NCI-H1694 treated with DMSO at 0.1 percent for 48 hours (cell line): ENCODE measurements around the gene HDGFL2.
"Not testable (repeated sequence)": the region's sequence is repeated elsewhere in the genome, so short reads cannot be mapped to it uniquely, and the experiment has no call there.

ENCODE experiments used
- DNase-seq: peaks from one replicate; lab custom pipeline; 2025; lab: John Stamatoyannopoulos, UW

HDGFL2 gene

DNA sequence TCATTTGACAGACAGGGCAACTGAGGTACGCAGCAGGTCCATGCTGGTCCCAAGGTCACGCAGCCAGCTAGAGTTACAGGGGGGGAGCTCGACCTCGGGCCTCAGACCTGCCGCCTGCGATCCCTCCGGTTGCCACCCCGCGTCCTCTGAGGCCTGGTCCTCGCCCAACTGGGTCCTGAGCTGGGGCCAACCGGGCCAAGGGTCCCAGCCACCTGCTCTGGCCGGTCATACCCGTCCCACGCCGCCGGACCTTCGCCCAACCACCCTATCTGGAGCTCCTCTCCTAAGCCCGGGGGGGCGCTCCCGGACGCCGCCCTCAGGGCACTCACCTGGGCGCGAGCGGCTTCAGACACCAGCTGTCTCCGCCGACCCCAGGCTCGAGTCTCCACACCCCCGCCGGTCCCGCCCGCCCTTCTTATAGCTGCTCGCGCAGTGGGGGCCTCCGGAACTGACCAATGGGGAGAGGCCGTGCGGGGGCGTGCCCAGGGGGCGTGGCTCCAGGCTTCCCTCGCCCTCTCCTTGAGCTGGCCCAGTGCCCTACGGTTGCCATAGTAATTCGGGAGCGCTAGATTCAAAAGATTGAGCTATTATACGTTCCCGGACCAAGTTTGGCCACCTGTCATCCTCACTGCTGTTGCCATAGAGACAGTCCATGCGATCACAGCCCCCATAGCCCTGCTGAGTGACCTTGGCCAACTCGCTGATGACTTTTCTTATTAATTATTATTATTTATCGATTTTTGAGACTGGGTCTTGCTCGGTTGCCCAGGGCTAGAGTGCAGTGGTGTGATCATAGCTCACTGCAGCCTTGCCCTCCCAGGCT is 63.0 kb downstream of the HDGFL2 start, which contains the start of gene PLIN5:
Gene PLIN5, minus strand, starts transcription at position 389 of the 823 bp plus-strand sequence. CDS start 1,150 bp downstream, outside the sequence.
- DNase-seq = peak; percentile 39

DNA sequence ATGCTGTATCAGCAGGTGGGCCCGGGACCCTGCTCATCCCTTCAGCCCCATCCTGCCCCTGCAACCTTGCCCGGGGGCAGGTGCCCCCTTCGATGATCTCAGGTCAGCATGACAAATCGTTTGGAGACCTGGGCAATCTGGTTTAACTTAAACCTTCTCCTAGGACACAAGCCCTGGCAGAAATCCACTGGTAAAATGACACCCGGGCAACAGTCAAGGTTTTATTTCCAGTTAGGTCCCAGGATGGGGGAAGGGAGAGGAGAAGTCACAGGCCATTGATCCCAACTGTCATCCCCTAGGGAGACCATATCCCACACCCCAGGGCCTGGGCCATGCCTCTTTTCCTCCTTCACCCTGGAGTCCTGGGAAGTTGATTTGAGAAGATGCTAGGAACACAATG is 64.7 kb downstream of the HDGFL2 start:
- no peak for DNase-seq

DNA sequence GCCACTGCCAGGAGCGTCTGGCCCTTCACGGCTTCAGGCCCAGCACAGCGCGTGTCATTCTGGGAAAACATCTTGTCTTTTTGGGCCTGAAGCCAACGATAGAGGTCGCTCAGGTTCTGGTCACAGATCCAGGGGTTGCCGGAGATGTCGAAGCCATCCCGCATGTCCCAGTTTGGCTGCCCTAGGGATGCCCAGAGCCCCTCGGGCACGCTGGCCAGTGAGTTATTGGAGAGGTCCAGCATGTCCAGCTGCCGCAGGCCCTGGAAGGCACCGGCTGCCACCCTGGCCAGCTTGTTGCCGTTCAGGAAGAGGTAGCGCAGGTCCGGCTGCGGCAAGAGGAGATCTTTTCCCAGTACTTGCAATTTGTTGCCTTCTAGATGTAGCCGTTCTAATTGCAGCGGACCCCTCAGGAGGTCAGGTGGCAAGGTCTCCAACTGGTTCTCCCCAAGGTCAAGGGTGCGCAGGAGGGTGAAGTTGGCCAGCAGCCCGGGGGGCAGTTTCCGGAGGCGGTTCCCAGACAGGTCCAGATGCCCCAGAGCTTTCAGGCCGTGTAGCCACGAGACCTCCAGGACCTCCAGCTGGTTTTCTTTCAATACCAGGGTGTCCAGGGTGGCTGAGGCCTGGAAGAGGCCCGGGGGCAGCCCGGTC is 66.0 kb downstream of the HDGFL2 start:
- no peak for DNase-seq

DNA sequence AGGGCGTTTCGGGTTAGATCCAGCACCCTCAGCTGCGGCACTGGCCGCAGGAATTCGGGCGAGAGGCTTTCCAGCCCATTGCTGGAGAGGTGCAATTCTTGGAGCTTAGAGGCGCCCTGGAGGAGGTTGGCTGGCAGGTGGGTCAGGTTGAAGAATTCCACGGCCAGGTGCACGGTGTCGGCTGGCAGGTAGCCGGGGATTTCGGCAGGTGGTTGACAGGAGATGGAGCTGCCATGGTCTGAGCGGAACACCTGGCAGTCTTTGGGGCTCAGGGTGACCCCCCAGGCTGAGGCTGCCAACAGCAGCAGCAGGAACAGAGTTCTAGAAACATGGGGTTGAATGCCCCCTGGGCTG is 66.5 kb downstream of the HDGFL2 start:
- DNase-seq = no peak

DNA sequence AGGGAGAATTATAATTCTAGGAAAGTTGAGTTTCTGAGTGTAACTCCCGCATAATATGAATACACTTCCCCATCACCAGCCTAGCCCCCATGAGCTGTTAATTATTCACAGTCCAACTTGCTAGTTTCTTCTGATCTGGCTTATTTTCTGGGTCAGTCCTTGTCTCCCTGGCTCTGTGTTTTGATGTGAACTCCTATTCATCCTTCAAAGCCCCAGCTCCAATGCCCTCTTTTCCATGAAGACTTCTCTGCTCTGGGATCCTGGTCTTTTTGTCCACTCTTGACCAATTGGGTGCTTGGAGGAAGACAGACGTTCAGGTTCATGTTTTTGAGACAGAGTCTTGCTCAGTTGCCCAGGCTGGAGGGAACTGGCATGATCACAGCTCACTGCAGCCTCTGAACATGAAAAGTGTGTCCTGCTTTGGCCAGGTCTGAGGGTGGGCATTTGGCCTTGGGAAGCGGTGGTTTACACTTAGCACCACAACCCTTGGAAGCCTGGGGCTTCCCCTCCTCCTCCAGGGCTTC is 67.1 kb downstream of the HDGFL2 start:
- no peak for DNase-seq

DNA sequence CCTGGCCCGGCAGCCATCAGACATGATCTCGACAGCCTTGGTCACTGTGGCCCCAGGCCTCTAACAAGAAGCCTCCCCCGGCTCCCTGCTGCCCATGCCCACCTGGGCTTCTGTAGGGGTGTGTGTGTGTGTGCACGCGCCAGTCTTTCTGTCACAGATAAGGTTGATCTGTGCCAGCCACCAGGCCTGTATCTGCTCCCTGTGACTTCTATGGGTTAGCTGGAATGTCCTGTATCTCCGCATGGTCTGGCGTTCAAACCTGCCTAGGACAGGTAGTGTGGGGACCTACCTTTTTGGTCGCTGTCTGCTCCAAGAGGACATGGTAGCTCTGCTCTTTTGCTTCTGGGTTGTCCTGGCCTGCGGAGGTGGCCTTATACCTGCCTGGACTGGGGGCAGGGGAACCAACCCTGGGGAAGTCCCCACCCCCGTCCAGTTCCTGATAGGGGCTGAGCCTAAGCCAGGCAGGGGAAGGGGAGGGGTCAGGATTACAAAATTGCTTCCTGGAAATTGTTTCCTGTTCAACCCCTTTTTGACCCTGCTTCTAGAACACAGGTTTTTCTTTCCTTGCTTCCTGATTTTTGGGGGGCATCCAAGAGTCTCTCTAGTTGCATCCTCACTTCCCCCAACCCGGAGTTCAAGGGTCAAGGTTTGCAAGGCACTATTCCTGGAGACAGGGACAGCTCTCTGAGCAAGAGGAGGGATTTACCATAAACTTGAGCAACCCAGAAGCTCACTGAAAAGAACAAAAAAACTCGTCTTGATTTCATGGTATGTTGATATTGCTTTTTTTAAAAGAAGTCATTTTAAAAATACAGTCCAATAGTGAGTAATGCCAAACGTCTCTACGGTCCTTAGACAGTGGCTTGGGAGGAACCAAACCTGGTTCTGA is 67.8 kb downstream of the HDGFL2 start, which contains the start of gene LRG1:
Gene LRG1, minus strand, starts transcription at position 344 of the 889 bp plus-strand sequence. Its CDS starts 23 bp downstream, at position 321.
- DNase-seq = no peak

DNA sequence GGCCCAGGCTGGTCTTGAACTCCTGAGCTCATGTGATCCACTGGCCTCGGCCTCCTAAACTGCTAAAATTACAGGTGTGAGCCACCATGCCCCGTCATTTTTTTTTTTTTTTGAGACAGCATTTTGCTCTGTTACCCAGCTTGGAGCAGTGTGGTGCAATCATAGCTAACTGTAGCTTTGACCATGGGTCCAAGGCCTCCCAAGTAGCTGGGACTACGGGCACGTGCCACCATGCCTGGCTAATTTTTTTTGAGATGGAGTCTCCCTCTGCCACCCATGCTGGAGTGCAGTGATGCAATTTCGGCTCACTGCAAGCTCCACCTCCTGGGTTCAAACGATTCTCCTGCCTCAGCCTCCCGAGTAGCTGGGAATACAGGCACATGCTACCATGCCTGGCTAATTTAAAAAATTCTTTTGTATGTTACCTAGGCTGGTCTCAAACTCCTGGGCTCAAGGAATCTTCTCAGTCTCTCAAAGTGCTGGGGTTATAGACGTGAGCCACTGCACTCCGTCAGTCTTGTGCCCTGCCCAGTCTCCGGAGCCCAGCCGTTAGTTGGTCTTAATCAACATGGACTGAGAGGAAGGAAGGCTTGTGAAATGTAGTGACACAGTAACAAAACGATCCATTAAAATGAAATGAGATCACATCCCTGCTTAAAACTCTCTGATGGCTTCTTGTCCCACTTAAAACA is 69.2 kb downstream of the HDGFL2 start:
- no peak for DNase-seq

DNA sequence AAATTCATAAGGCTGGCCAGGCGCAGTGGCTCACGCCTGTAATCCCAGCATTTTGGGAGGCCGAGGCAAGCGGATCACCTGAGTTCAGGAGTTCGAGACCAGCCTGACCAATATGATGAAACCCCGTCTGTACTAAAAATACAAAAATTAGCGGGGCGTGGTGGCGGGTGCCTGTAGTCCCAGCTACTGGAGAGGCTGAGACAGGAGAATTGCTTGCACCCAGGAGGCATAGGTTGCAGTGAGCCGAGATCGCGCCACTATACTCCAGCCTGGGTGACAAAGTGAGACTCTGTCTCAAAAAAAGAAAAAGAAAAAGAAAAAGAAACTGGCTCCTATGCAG is 69.7 kb downstream of the HDGFL2 start:
- not testable (repeated sequence) for DNase-seq

DNA sequence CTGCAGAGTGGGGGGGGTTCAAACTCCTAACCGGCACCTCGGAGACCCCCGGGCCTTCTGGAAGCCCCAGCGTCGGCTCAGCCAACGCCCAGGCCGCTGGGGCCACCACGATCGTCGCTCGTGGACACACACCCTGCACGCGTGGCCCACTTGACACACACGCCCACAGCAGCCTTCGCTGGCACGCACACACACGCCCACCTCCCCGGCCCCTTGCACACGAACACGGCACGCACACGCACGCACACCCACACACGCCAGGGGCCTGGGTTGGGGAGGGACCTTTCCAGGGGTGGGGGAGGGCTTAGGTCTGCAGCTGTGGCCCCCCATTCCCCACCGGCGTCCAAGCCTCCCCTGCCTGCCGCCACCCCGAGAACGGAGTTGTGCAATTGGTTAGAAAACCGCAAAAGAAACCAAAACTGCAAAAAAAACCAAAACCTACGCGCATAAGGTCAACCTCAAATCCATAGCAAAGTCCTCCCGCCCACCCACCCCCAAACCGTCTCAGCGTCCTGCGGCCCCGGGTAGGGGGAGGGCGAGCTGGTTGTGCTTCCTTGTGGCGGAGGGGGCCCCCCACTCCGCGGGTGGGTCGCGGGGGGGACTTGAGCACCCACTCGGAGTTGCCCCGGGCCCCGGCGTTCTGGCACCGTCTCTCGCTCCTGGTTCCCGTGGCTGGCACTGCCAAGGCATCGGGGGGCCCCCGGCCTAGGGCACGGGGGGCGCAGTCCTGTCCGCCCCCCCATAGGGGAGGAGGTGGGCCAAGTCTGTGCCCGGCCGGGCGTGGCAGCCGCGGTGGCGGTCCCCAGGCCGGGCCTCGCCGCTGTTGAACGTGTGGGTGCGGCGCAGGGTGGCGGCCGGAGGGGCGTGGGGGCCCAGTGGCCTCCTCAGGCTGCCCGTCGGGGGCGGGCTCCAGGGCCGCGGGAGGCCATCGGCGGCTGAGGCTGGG is 71.1 kb downstream of the HDGFL2 start:
- DNase-seq = no peak

DNA sequence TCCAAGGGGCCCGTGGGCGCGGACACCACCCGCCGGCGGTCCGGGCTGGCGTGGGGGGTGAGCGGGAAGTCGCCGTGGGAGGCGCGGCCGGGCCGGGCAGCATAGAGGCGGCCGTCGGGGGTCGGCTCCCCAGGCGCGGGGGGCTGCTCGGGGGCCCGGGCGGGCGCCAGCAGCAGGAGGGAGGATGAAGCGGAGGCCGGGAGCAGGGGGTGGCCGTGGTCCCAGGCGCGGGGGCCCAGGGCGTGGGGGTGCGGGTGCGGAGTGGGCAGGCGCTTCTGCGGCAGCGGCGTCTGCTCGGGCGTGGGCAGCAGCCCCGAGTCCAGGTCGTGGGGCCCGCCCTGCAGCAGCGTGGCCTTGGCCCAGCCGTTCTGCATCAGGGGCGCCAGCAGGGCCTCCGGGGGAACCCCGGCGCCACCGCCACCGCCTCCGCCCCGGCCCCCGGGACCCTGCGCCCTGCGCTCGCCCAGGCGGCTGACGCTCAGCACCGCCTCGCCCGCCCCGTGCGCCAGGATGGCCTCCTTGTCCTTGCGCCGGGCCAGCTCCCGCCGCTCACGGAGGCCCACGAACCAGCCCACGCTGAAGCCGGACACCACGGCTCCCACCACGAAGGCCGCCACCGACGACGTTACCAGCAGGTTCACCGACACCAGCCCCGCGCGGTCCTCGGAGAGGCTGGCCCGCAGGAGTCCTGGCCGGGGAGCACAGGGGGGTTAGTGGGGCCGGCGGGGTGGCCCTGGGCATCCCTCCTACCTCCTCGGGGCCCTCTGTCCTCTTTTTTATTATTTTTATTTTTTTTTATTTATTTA is 71.9 kb downstream of the HDGFL2 start:
- no peak for DNase-seq

DNA sequence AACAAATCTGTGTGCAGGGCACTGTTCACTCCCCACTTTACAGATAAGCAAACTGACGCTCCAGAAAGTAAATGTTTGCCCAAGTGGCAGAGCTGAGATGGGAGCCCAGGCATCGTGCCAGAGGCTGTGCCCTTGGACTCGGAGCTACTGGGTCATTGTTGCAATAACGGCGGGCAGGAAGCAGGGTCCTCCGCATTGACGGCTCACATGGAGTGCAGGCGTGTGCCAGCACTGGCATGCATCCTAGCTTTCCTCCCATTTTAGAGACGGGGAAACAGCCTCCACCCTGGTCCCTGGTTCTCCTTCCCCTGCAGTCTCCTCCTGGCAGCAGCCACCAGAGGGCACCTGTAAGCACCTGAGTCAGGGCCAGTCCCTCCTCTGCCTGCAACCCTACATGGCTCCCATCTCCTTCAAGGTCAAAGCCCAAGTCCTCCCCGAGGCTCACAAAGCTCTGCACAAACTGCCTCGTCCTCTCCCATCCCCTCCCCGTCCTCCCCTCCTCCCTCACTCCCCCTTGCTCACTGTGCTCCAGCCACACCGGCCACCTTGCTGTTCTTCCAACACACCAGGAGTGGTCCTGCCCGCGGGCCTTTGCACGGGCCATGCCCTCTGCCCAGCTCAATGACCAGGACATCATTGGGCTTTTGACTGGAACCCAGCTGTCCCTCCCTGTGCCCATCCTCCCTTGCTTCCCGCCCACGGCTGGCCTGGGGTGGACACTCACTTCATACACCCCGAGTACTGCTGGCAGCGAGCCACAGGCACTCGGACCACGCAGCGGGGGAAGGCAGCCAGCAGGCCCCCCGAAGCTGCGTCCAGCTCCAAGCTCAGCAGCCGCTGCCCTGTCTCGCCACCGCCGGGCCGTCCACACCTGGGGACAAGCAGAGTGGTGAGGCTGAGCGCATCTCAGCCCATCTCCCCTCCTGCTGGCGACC is 75.5 kb downstream of the HDGFL2 start:
- DNase-seq = no peak

DNA sequence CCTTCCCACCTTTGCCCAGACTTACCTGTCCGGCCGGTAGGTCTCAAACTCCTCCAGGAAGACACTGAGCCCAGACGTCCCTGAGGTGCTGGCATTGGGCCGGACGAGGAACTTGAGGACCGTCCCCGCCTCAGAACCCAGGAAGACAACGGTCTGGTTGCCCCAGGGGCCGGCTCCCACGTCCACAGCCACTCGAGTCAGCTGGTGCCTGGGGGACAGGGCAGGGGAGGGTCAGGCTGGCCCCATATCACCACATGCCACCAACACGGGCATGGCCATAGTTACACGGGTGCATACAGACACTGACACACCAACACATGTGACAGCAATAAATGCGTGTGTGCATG is 76.1 kb downstream of the HDGFL2 start:
- no peak for DNase-seq

DNA sequence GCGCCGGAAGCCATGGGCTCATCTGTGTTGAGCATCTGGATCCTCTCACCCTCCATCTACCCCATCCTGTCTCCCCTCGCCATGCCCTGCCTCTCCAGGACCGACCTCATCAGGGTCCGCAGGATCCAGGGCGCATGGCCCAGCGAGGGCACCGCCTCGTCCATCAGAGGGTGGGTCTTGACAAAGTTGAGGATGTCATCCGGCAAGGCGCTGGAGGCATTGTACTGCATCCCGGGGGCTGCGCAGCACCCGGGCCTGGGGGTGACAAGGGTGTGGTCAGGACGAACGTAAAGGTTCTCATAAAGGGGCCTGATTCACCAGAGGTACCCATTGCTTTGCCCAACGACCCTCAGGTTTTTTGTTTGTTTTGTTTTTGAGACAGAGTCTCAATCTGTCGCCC is 77.9 kb downstream of the HDGFL2 start:
- DNase-seq = no peak

DNA sequence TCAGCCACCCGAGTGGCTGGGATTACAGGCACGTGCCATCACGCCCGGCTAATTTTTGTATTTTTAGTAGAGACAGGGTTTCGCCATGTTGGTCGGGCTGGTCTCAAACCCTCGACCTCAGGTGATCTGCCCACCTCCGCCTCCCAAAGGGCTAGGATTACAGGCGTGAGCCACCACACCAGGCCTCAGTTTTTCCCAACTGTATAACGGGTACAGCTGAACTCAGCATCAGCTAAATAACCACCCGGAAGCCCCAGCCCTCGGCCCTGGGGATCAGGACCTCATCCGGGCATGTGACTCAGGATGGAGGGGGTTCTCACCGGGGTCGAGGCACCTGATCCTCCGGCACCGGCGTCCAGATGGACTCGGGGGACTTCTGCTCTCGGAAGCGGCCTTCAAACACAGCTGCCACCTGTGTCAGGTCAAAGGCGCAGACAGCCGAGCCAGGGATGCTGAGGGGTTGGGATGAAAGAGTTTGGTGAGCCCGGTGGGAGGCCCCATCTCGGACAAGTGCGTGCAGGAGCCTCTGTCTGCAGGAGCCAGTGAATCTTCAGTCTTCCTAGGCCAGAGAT is 78.5 kb downstream of the HDGFL2 start:
- no peak for DNase-seq
